GM19467 (cell line): ENCODE measurements around the gene WFDC10A.
"Not testable (repeated sequence)": the region's sequence is repeated elsewhere in the genome, so short reads cannot be mapped to it uniquely, and the experiment has no call there.

Experiments used
- ATAC-seq: cut with Tn5 transposase; IDR thresholded peaks from one replicate; pipeline ENCODE4 v1.9.1; 2021; ENCODE audit warnings: mild to moderate bottlenecking, moderate library complexity; ENCODE audit not compliant: unreplicated experiment

WFDC10A gene

GRCh38 chr20:45647441-45648050 is 18.0 kb downstream of the WFDC10A start:
- no peak for ATAC-seq

DNA sequence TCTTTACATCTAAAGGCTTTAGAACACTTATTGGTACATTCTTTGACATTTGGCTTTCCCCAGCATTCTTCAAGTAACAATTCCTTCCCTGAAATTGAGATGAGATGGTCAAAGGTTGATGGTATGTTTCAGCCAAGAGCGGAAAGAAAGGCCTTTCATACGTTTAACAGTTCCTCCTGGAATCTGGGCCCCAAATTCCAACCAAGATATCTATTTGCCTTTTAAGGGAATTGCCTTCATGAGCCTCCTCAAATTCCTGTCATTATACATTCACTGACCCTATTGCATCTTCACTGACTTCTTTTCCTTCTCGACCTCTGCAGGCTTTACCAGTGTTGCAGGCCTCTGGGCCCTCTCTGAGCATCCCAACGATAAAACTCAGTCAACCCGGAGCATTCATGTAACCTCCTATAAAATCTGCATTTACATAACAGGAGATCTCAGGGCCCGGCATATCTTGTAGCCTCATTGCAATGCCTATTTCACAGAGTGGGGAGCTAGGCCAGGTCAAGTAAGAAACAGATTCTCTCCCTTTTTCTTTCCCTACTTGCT is 19.8 kb downstream of the WFDC10A start:
- no peak for ATAC-seq

GRCh38 chr20:45651726-45652125 is 22.2 kb downstream of the WFDC10A start:
- ATAC-seq, result not testable (repeated sequence)

GRCh38 chr20:45657038-45657437 is 27.5 kb downstream of the WFDC10A start:
- ATAC-seq, result not testable (repeated sequence)

- no peak for ATAC-seq
Measured at GRCh38 chr20:45670139-45670538, 40.6 kb downstream of the WFDC10A start, which contains the start of gene WFDC11. Gene WFDC11 (minus strand): TSS chr20:45670239. CDS start chr20:45650600, 19,639 bp downstream.

DNA sequence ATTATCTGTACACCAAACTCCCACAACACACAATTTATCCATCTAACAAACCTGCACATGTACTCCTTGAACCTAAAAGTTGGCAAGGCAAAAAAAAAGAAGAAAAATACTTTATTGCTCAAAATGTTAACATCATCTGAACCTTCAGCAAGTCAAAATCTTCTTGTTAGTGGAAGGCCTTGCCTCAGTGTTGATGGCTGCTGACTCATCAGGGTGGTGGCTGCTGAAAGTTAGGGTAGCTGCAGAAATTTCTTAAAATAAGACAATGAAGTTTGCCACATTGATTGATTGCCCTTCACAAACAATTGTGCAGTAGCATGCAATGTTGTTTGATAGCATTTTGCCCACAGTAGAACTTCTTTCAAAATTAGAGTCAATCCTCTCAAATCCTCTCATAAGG is 43.2 kb downstream of the WFDC10A start:
- ATAC-seq, result no peak

DNA sequence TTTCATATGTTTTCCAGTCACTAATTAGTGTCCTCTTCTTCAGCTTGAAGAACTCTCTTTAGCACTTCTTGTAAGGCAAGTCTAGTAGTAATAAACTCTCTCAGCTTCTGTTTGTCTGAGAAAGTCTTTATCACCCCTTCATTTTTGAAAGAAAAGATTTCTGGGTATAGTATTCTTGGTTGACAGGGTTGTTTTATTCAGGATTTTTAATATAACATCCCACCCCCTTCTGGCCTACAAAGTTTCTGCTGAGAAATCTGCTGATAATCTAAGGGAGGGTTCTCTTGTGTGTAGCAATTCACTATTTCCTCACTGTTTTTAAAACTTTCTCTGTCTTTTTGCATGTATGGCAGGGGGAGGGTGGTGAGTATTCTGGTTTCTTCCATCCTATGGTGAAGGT is 50.1 kb downstream of the WFDC10A start:
- no peak for ATAC-seq
